ENCODE data around the gene STOM.

STOM gene

DNA sequence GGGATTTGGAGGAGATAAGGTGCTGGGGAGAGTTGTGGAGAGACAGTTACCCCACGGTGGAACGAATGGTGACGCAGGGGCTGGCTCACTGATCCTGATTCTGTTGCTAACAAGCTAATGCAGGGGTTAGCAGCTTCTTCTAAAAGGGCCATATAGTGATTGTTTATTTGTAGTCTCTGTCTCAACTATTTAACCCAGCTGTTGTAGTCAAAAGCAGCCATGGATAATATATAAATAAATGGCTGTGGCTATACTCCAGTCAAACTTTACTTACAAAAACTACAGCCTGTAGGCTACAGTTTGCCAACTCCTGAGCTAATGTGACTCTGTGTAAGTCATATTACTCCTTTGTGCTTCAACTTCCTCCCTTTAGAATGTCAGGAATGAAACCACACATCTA, 21.8 kb downstream of the STOM start:
- no peak for DNase-seq (ENCODE audit: low spot score)

DNA sequence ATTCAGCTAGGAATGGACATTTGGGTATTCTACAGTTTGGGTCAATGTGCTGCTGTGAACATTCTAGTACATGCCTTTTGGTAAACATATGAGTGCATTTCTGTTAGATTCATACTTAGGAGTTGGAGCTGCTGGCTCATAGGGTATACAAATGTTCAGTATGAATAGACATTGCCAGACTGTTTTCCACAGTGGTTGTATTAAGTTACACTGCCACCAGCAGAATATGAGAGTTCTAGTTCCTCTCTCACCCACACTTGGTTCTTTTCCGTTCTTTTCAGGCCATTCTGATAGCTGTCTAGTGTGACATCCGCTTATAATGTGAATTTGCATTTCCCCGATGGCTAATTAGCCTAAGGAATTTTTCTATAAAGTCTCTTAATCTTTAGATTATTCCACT, 25.0 kb downstream of the STOM start:
- no peak for DNase-seq (ENCODE audit: low spot score)

DNA sequence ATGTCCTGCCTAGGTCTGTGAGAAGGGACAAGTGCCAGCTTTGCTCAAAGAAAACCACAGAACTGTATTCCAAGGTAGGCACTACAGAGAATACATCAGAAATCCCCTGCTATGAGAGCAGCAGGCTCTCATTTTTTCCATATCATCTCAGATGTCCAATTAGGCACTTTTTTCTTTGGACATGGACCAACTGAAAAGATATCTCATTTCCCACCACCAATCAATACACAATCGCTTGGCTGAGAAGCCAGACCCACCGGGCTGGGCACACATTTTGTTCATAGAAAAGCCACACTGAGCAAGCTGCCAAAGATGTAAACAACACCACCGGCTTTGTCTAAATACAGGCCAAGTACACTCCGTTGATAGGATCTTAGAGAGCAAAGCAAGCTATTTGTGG, 25.9 kb downstream of the STOM start:
- no peak for DNase-seq (ENCODE audit: low spot score)

DNA sequence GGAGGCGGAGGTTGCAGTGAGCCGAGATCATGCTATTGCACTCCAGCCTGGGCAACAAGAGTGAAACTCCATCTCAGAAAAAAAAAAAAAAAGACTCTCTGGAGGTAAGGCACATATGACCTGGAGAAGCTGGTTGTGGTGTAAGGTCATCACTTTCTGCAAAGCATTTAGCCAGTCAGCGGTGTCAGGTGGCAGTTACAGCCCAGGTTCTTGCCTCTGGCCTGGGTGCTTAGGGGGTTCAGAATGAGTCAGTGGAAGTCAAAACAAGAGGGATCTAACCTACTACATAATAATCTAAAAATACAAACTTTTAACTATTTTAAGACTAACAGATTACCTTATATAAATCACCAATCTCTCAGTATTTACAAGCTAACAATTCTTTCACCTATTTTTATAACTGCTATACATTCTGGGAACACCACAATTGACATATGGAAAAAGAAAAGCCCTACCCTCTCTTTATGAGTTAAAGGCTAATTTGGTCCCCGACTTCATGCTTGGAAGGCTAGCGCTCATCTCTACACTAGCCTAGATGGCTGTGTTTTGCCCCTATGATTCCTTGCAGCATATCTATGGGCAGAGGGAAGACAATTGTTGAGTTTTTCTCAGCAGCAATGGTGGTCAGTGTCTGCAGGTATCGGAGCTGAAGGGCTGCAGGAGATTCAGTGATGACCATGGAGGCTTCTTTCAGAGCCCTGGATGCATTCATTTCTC, 29.2 kb downstream of the STOM start:
- peak; percentile 46 for DNase-seq (ENCODE audit: low spot score)

DNA sequence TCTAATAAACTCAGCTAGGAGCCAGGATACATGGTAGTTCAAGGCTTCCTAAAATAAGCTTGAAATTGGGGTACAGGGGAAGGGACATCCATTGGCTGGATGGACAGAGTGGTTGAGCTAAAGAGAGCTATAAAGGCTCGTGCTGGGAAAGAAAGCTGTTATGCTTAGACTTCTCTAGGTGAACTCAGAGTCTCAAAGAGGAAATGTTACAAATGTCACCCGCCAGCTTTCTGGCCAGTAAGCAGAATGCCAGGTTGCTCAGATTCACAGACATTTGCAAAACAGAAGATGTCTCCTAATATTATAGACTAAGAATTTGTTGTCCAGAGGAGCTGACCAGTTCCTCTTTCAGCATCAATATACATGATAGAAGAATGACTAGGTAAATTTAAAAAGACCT, 30.6 kb downstream of the STOM start:
- DNase-seq (ENCODE audit: low spot score): no peak

DNA sequence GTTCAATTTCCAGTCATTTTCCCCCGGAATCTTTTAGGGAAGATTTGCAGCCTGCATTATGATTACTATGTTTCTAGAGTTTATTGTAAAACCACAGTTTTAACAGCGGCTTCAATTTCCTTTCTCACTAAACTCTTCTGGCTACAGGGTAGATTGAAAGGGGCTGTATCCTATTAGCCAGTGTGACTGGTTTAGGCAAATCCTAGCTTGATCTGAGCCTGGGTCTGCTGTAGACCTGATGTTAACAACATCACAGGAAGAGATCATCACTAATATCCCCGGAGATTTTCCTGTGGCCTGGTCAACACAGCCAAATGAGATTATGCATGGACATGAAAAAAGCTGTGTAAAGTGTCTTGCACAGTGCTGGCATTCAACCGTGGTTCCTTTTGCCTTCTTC, 33.4 kb downstream of the STOM start:
- no peak for DNase-seq (ENCODE audit: low spot score)

DNA sequence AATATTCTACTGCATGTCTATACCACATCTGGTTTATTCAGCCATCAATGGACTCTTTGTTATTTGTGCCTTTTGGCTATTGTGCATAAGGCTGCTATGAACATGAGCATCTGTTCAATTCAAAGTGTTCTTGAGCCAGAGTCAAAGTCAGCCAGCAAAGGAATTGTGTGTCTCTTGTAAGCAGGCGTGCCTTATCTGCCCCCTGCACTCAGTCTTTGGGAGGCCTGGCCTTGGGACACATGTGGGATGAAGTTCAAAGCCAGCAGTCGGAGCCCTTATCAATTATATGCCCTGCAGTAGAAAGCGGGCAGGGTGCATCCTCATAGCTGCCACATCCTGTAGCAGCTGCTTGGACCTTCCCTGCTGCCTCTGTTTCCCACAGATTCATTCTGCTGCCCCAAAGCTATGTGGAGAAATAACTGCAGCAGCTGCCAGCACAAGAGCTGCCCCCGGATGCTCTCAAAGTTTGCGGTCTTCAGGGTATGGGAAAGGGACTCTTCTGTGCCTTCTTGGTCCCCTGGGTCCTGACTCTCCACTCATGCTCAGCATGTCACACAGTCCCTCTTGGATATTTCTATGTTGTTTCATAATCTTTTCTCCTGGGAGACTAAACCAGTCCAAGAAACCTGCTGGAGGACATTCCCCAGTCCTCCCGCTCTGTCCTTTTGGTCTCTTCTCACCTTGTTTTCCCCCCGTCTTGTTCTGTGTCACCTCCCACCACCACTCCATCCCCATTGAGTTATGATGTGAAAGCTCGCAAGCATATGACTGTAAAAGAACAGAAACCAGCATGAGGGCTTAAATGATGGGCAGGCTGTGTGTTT, 35.9 kb downstream of the STOM start:
- DNase-seq (ENCODE audit: low spot score): no peak

DNA sequence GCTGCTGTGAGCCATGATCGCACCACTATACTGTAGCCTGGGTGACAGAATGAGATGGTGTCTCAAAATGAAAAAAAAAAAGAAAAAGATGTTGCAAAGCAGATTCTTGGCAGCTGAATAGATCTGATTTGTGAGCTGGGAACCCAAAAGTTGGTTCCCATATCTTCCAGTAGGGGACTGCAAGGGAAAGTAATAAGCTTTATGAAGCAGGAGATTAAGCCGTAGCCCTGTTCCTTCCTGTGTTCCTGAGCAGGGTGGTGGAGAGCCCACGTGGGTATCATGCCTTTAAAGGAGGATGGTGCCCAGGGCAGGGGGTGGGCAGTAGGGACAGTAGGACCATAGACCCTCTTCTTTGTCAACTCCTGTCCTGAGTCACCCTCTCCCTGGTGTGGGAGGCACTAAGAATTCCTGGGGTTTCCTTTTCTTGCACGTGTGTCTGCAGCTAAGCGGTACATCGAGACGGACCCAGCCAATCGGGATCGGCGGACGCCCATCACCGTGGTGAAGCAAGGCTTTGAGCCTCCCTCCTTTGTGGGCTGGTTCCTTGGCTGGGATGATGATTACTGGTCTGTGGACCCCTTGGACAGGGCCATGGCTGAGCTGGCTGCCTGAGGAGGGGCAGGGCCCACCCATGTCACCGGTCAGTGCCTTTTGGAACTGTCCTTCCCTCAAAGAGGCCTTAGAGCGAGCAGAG, 37.9 kb downstream of the STOM start:
- DNase-seq (ENCODE audit: low spot score): no peak

DNA sequence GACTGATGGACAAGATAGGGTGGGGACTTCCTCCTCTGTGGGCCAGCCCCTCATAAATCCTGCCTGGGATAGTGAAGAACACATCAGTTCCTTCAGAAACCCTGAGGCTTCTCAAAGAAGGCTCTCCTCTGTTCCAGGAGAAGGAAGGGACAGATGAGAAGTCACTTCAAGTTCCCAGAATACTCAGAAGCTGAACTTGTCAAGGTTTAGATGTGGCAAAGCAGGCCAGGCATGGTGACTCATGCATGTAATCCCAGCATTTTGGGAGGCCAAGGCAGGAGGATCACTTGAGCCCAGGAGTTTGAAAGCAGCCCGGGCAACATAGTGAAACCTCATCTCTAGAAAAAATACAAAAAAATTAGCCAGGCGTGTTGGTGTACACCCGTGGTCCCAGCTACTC, 38.5 kb downstream of the STOM start:
- DNase-seq (ENCODE audit: low spot score): no peak

DNA sequence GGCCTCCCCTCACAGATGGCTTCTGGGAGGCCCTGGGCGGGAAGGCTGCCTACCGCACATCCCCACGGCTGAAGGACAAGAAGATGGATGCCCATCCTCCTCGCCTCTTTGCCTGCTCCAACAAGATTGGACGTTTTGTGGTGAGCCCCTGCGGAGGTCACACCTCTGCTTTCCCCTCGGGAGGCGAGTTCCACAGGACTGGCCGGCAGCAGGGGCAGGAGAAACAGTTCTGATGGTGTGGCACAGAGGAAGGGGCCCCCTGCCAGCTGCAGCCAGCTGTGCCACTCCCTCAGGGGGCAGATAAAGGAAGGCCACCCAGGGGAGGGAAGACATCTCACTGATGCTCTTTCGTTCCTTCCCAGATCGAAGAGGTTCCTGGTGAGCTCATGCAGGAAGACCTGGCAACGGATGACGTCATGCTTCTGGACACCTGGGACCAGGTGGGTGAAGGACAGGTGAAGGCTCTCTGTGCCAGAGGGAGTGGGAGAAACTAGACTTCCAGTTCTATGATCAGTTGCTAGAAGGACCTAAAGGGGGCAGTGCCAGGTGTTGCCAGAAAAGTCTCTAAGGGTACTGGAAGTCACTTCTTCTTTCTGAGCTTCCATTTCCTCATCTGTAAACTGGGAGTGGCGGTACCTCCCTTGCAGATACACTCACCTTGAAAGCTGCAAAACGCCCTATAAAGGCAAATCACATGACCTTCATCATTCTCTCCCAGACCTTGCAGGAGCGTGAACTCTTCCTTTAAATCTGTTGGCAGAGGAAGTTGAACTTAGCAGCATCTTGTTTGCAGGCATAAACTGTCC, 41.0 kb downstream of the STOM start:
- DNase-seq (ENCODE audit: low spot score): no peak

DNA sequence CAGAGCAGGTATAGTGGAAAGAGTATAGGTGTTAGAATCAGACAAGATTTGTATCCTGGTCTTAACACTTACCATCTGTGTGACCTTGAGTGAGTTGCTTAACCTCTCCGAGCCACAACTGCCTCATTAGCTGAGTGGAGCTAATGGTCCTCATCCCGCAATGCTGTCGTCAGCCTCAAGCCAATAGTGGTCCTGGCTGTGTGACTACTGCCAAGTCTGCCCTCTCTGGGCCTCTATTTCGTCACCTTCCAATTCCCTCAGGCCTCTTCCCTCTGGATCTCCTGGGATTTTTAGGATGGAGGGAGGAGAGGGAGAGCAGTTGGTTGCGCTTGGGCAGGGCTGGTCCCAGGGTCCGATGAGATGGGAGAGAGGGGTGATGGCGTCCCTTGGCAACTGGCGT, 41.6 kb downstream of the STOM start:
- DNase-seq (ENCODE audit: low spot score): no peak

DNA sequence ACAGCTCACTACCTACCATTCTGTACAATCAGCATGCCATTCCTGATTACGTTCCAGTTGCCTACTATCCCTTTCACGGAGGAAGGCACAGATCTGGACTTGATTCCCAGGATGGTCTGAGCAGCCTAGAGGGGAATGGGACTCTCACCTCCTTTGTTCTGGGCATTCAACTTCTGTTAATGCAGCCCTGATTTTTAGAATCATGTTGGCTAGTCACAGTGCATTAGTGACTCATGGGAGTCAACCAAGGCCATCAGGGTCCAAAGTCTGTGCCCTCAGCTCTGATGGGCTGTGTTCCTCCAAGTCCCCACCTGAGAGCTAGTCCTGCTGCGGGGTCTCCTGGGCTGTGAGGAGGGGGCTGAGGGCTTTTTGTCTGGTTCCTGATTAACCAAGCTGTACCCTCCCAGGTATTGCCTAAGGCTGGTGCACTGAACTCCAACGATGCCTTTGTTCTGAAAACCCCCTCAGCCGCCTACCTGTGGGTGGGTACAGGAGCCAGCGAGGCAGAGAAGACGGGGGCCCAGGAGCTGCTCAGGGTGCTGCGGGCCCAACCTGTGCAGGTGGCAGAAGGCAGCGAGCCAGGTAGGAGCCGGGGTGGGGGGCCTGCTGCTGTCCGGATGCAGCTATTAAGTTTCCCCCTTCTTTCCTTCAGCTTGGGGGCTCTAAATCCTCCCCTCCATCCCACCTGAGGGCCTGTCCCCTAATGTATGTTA, 43.0 kb downstream of the STOM start:
- DNase-seq (ENCODE audit: low spot score): no peak

DNA sequence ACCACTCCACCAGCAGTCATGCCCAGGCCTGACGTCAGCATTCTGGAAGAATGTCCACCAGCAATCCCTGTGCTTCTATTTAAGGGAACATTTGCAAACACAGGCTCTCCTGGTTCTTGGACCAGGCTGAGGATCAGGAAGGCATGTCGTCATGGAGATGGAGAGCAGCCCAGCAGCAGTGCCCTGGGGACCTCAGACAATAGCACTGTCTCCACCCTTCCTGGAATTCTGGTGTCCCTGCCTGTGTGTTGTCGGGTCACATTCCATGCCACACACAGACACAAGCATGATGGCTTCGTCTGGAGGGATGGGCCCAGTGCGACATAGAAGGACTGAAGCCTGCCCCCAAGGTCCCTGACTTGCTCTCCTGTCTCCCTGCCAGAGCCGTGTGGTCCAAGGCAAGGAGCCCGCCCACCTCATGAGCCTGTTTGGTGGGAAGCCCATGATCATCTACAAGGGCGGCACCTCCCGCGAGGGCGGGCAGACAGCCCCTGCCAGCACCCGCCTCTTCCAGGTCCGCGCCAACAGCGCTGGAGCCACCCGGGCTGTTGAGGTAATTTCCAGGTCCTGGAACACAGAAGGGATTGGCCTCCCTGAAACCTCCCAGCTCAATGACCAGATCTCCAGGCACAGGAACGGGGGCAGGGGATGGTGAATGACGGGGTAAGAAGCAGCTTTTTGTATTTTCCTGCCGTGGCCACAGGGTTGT, 43.8 kb downstream of the STOM start:
- no peak for DNase-seq (ENCODE audit: low spot score)

DNA sequence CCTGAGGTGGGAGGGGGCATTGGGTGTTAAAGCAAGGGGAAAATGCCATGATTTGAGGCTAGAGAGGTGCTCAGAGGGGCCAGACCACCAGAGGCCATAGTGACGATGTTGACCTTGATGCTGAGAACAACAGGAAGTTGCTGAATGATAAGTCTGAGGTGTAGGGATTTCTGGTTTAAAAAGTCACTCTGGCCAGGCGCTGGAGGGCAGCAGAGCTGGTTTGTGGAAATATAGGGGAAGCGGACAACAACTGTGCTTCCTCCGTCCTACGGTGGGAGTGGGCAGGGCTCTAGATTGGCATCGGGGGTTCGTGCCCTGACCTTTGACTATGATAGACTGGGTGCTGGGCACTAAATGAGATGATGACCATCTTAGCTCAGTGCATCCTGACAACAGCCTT, 44.7 kb downstream of the STOM start:
- DNase-seq (ENCODE audit: low spot score): no peak

DNA sequence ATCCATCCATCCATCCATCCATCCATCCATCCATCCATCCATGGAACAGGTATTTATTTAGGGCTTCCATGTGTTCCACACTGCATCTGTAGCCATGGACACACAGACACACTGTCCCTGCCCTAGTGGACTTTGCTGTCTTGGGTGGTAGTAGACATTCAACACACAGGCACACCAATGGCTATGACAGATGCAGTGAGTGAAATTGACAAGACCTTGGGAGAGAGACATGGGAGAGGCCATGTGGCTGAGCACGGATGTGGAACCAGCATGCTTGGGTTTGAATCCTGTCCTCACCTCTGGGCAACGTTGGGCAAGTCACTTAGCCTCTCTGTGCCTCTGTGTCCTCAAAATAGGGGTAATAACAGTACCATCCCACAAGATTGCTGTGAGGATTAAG, 45.3 kb downstream of the STOM start:
- DNase-seq (ENCODE audit: low spot score): no peak

DNA sequence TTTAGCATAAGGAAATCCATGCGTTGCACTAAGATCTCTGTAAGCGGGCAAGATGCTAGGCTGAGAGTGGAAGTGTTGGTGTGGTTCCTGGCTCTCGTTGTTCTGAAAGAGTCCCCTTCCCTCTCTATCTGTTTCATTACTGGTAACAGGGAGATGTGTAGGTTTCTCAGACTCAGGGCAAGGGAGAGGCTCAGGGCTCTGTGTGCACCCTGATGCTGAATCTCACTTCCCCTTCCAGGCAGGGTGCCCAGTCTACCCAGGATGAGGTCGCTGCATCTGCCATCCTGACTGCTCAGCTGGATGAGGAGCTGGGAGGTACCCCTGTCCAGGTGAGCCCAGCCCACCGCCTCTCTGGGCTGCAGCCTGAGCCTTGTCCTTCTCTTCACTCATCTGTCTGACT, 45.7 kb downstream of the STOM start:
- no peak for DNase-seq (ENCODE audit: low spot score)

DNA sequence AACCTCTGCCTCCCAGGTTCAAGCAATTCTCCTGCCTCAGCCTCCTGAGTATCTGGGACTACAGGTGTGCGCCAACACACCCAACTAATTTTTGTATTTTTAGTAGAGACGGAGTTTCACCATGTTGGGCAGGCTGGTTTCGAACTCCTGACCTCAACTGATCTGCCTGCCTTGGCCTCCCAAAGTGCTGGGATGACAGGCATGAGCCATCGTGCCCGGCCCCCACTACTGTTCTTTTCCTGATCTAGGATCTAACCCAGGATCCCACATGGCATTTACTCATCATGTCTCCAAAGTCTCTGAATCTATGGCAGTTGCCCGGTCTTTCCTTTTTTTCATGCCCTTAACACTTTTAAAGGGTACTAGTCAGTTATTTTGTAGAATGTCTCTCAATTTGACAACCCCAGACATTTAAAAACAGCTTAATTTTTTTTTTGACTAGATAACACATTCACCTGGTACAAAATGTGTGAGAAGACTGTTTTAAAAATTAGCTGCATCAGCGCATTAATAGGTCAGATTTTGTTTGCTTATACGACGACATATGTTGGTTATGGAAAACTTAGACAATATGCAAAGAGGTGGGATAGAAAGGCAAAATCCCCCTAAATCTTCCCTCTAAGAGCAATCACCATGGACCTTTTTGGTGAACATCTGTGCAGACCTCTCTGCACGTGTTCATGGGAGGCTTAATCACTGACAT, 46.5 kb downstream of the STOM start:
- DNase-seq (ENCODE audit: low spot score): no peak

DNA sequence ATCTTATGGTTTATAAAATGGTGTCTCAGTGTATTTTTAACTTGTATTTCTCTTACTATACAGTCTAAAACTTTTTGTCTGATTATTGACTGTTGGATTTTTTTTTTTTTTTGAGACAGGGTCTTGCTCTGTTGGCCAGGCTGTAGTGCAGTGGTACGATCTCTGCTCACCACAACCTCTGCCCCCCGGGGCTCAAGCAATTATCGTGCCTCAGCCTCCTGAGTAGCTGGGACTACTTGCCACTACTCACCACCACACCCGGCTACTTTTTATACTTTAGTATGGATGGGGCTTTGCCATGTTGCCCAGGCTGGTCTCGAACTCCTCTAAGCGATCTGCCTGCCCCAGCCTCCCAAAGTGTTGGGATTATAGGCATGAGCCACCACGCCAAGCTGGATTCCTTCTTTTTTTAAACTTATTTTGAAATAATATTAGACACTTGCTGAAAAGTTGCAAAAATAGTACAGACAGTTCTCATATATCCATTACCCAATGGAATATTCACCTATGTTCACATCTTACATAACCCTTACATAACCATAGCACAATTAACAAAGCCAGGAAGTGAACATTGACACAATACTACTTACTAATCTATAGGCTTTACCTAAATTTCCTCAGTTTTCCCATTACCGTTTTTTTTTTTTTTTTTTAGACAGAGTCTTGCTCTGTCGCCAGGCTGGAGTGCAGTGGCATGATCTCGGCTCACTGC, 47.2 kb downstream of the STOM start:
- no peak for DNase-seq (ENCODE audit: low spot score)

DNA sequence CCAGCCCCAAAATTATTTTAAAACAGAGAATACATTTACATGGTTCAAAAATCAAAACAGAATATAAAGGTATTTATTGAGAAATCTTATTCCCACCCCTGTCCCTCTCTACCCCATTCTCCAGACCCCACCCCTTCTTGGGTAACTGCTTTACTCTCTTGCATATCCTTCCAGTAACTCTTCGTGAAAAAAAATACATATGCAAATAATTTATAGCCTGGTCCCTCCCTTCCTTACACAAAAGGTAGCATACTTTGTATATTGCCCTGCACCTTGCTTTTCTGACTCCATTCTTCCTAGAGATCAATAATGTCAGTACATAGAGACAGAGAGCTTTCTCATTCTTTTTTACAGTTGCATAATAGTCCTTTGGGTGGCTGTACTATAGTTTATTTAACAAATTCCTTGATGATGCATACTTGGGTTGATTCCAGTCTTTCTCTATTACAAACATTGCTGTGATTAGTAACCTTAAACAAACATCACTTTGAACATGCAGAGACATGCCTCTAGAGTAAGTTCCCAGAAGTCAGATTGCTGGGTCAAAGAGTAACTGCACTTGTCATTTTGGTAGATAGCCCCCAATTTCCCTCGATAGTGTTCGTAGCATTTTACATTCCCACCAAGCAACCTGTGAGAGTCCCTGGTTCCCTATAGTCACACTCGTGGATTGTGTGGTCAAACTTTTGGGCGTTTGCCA, 47.9 kb downstream of the STOM start:
- DNase-seq (ENCODE audit: low spot score): no peak

Data from activated CD4-positive, alpha-beta T cell treated with anti-CD3 and anti-CD28 coated beads, Interleukin-2, Interleukin-4, amounts not matched to agents 100 ng/mL and 50 ng/mL, durations not matched to agents 16 hours and 8 hours (primary cell).